Measurements from ENCODE around the gene CNTF.
A peak's percentile ranks its signal among the peaks of the same experiment; 100 is the strongest.
"Not testable (repeated sequence)": the region's sequence is repeated elsewhere in the genome, so short reads cannot be mapped to it uniquely, and the experiment has no call there.

Gene CNTF

GRCh38 chr11:58622344-58622743, at the start of gene CNTF:
Gene CNTF, plus strand, starts transcription at chr11:58622665. Its CDS starts 88 bp downstream, at chr11:58622753.
- H3K9me3 ChIP-seq (ENCODE audit: control insufficient read depth, low read length), result no peaks in the 10 kb centered on the region
- H3K27me3 ChIP-seq (ENCODE audit: control insufficient read depth, insufficient read depth, low read length), result no peaks in the 10 kb centered on the region
- H3K9ac ChIP-seq (ENCODE audit: low read length), result no peak within 1 kb of the TSS
- H3K36me3 ChIP-seq (ENCODE audit: control insufficient read depth, insufficient read depth, low read length), result peaks cover 7% of the 10 kb centered on the region
- H3K4me1 ChIP-seq (ENCODE audit: control insufficient read depth, insufficient read depth, low read length), result no peaks in the 10 kb centered on the region
- no peak within 1 kb of the TSS for H3K4me3 ChIP-seq (ENCODE audit: low read length)

- H3K4me3 ChIP-seq (ENCODE audit: low read length); H3K36me3 ChIP-seq (ENCODE audit: control insufficient read depth, insufficient read depth, low read length); H3K27me3 ChIP-seq (ENCODE audit: control insufficient read depth, insufficient read depth, low read length); H3K9ac ChIP-seq (ENCODE audit: low read length); H3K9me3 ChIP-seq (ENCODE audit: control insufficient read depth, low read length): not testable (repeated sequence)
- H3K4me1 ChIP-seq (ENCODE audit: control insufficient read depth, insufficient read depth, low read length), result peaks cover 20% of the 10 kb centered on the region
Measured at GRCh38 chr11:58572906-58573305, 49.6 kb upstream of the CNTF start.

DNA sequence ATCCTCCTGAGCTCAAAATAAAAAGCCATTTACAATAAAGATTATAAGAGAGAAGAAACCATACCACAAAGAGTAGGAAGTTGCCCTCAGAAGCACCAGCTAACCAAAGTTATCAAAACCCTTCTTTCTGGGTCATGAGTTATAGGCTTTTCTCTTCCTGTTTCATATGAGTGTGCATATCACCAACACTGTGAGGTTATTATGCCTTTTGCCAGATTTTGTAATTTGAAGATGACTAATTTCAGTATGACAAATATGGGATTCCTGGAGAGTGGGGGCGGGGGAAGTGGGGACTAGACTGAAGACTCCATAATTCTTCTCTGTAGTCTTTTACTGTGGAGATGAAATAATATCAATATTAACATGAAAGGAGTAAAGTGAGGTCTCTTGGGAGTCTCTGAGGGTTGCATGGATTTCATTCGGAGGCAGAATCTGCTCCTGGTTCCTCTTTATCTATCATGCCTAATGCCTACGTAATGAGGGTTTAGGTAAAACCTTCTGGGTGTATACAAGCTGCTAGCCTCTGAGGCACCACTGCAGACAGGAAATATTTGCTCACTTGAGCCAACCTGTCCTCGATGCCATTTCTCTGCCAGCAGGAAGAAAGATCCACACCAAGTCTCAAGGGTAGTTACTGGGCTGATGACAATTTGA, 48.9 kb upstream of the CNTF start:
- peaks cover 20% of the 10 kb centered on the region for H3K4me1 ChIP-seq (ENCODE audit: control insufficient read depth, insufficient read depth, low read length)
- peak overlapping the region; percentile 17 for H3K4me3 ChIP-seq (ENCODE audit: low read length)
- H3K27me3 ChIP-seq (ENCODE audit: control insufficient read depth, insufficient read depth, low read length), result no peaks in the 10 kb centered on the region
- H3K9me3 ChIP-seq (ENCODE audit: control insufficient read depth, low read length), result no peaks in the 10 kb centered on the region
- no peaks in the 10 kb centered on the region for H3K36me3 ChIP-seq (ENCODE audit: control insufficient read depth, insufficient read depth, low read length)
- peak overlapping the region; percentile 27 for H3K9ac ChIP-seq (ENCODE audit: low read length)

GRCh38 chr11:58574881-58575280, 47.6 kb upstream of the CNTF start:
- Histone ChIP-seq H3K36me3 (ENCODE audit: control insufficient read depth, insufficient read depth, low read length) (no peaks in the 10 kb centered on the region), H3K9me3 (ENCODE audit: control insufficient read depth, low read length) (no peaks in the 10 kb centered on the region), H3K27me3 (ENCODE audit: control insufficient read depth, insufficient read depth, low read length) (no peaks in the 10 kb centered on the region), H3K4me3 (ENCODE audit: low read length) (no peak overlapping the region), H3K4me1 (ENCODE audit: control insufficient read depth, insufficient read depth, low read length) (peaks cover 20% of the 10 kb centered on the region), H3K9ac (ENCODE audit: low read length) (no peak overlapping the region)

GRCh38 chr11:58575377-58576020, 47.0 kb upstream of the CNTF start, which contains the start of gene LPXN:
Gene LPXN, minus strand, starts transcription at chr11:58575856. Its CDS starts 84 bp downstream, at chr11:58575772.
- Histone ChIP-seq H3K4me3 (ENCODE audit: low read length) (no peak within 1 kb of the TSS), H3K27me3 (ENCODE audit: control insufficient read depth, insufficient read depth, low read length) (no peaks in the 10 kb centered on the region), H3K4me1 (ENCODE audit: control insufficient read depth, insufficient read depth, low read length) (peaks cover 20% of the 10 kb centered on the region), H3K9me3 (ENCODE audit: control insufficient read depth, low read length) (no peaks in the 10 kb centered on the region), H3K9ac (ENCODE audit: low read length) (peak within 1 kb of the TSS; percentile 99), H3K36me3 (ENCODE audit: control insufficient read depth, insufficient read depth, low read length) (no peaks in the 10 kb centered on the region)

- Histone ChIP-seq H3K9me3 (ENCODE audit: control insufficient read depth, low read length) (no peaks in the 10 kb centered on the region), H3K27me3 (ENCODE audit: control insufficient read depth, insufficient read depth, low read length) (no peaks in the 10 kb centered on the region), H3K4me3 (ENCODE audit: low read length) (peak overlapping the region; percentile 83), H3K9ac (ENCODE audit: low read length) (peak overlapping the region; percentile 99), H3K4me1 (ENCODE audit: control insufficient read depth, insufficient read depth, low read length) (peaks cover 20% of the 10 kb centered on the region), H3K36me3 (ENCODE audit: control insufficient read depth, insufficient read depth, low read length) (no peaks in the 10 kb centered on the region)
Measured at GRCh38 chr11:58576887-58577471, 45.5 kb upstream of the CNTF start.

GRCh38 chr11:58577555-58578135, 44.8 kb upstream of the CNTF start:
- Histone ChIP-seq H3K9me3 (ENCODE audit: control insufficient read depth, low read length) (no peaks in the 10 kb centered on the region), H3K4me3 (ENCODE audit: low read length) (peak overlapping the region; percentile 83), H3K36me3 (ENCODE audit: control insufficient read depth, insufficient read depth, low read length) (no peaks in the 10 kb centered on the region), H3K27me3 (ENCODE audit: control insufficient read depth, insufficient read depth, low read length) (no peaks in the 10 kb centered on the region), H3K4me1 (ENCODE audit: control insufficient read depth, insufficient read depth, low read length) (peaks cover 20% of the 10 kb centered on the region), H3K9ac (ENCODE audit: low read length) (peak overlapping the region; percentile 99)

DNA sequence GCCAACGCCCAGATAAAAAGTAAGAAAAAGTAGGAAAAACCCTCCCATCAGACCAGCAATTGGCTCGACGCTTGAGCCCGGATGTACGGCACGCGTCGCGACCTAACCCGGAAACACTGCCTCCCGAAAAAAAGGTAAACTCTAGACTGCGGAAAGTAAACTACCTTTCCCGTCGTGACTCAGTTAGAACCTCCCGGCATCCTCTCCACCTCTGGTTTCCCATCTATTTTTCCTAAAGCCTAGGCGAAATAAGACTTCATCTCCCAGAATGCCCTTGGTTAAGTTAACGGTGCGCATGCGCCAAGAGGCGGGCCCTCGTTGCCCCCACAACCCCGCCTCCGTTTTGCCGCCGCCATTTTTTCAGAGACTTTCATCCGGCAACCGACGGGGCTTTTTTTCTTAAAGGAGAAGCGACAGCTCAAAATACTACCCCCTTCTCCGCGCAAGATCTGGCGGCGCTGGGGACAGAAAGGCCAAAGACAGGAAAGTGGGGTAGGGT, 44.3 kb upstream of the CNTF start:
- H3K9ac ChIP-seq (ENCODE audit: low read length), result peak overlapping the region; percentile 99
- no peaks in the 10 kb centered on the region for H3K36me3 ChIP-seq (ENCODE audit: control insufficient read depth, insufficient read depth, low read length)
- peak overlapping the region; percentile 94 for H3K4me3 ChIP-seq (ENCODE audit: low read length)
- H3K9me3 ChIP-seq (ENCODE audit: control insufficient read depth, low read length), result no peaks in the 10 kb centered on the region
- H3K4me1 ChIP-seq (ENCODE audit: control insufficient read depth, insufficient read depth, low read length), result peaks cover 20% of the 10 kb centered on the region
- no peaks in the 10 kb centered on the region for H3K27me3 ChIP-seq (ENCODE audit: control insufficient read depth, insufficient read depth, low read length)

DNA sequence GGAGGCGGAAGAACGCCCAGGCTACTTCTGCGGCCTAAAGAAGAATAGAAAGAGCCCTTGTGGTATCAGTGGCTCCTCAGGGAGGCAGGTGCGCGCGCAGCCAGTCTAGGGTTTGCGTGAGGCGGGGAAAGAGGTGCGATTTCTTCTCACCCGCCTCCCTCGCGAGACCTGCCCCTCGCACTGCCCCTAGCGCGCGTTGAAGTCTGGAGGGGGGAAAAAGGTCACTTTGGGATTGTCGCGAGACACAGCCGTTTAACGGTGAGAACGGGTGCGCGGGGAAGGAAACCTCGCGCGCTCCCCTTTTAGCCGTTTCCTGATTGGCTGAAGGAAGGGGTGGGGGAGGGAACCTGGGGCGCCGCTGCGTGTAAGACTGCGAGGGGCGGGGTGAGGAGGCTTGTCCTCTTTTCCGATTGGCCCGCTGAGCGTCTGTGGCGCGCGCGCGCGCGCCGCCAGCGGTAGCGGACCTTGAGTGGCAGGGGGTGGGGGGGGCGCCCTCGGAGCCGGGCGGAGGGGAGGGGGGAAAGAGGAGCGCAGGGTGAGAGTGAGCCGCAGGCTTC, 43.8 kb upstream of the CNTF start, which contains the start of gene ZFP91:
TSS of gene ZFP91 (plus strand) at position 429 of the 557 bp plus-strand sequence. CDS start 219 bp downstream, outside the sequence.
- no peaks in the 10 kb centered on the region for H3K9me3 ChIP-seq (ENCODE audit: control insufficient read depth, low read length)

DNA sequence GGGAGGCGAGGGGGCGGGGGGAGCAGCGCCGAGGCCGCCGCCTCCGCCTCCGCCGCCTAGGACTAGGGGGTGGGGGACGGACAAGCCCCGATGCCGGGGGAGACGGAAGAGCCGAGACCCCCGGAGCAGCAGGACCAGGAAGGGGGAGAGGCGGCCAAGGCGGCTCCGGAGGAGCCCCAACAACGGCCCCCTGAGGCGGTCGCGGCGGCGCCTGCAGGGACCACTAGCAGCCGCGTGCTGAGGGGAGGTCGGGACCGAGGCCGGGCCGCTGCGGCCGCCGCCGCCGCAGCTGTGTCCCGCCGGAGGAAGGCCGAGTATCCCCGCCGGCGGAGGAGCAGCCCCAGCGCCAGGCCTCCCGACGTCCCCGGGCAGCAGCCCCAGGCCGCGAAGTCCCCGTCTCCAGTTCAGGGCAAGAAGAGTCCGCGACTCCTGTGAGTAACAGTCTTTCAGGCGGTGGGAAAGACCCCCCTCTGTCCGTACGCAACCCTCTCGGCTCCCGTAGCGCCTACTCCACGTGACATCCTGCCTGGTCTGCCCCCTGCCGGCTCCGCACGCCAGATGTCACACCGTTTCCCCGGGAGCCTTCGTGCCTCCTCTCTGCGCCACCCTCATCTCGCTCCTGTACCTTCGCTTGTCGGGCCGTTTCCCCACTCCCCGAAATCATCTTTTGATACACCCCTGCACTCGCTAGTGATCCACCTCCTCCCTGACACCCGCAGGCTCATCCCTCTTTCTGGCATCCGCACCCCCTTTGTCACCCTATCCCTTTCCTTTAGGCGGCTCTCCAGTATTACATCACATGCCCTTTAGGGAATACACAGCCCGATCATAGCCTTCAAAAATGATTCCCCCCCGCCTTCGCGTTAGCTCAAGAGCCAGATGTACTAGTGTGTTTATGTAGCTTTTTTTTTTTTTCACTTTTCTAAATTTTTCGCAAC, 43.0 kb upstream of the CNTF start:
- H3K9me3 ChIP-seq (ENCODE audit: control insufficient read depth, low read length), result no peaks in the 10 kb centered on the region

More for the DNA sequence above, 43.8 kb upstream of the CNTF start, which contains the start of gene ZFP91:
- H3K4me1 ChIP-seq (ENCODE audit: control insufficient read depth, insufficient read depth, low read length), result peaks cover 15% of the 10 kb centered on the region
- peak within 1 kb of the TSS; percentile 99 for H3K9ac ChIP-seq (ENCODE audit: low read length)
- no peaks in the 10 kb centered on the region for H3K27me3 ChIP-seq (ENCODE audit: control insufficient read depth, insufficient read depth, low read length)
- peak within 1 kb of the TSS; percentile 94 for H3K4me3 ChIP-seq (ENCODE audit: low read length)
- H3K36me3 ChIP-seq (ENCODE audit: control insufficient read depth, insufficient read depth, low read length), result no peaks in the 10 kb centered on the region

DNA sequence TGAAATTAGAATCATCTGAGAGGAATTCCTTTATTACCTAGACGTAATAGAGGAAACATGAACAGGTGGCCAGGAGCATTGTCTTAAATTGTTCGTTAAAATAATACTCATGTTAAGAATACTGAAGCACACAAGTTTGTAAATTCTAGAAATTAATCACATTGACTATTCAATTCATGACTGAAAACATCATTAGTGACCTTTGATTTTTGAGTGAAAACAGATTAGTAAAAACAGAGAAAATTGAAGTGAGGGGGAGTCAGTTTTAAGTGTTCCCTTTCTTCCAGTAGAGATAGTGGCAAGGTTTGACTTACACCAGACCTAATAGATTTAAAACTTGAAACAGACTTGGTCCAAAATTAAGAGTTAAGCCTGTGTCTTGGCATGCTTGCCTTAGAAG, 42.2 kb upstream of the CNTF start:
- no peak overlapping the region for H3K4me3 ChIP-seq (ENCODE audit: low read length)

More for the DNA sequence above, 43.0 kb upstream of the CNTF start:
- Histone ChIP-seq H3K4me1 (ENCODE audit: control insufficient read depth, insufficient read depth, low read length) (peaks cover 12% of the 10 kb centered on the region), H3K36me3 (ENCODE audit: control insufficient read depth, insufficient read depth, low read length) (no peaks in the 10 kb centered on the region), H3K27me3 (ENCODE audit: control insufficient read depth, insufficient read depth, low read length) (no peaks in the 10 kb centered on the region), H3K9ac (ENCODE audit: low read length) (peak overlapping the region; percentile 96), H3K4me3 (ENCODE audit: low read length) (peak overlapping the region; percentile 60)

More for the DNA sequence above, 42.2 kb upstream of the CNTF start:
- Histone ChIP-seq H3K9me3 (ENCODE audit: control insufficient read depth, low read length) (no peaks in the 10 kb centered on the region), H3K27me3 (ENCODE audit: control insufficient read depth, insufficient read depth, low read length) (no peaks in the 10 kb centered on the region), H3K36me3 (ENCODE audit: control insufficient read depth, insufficient read depth, low read length) (no peaks in the 10 kb centered on the region), H3K4me1 (ENCODE audit: control insufficient read depth, insufficient read depth, low read length) (peaks cover 12% of the 10 kb centered on the region), H3K9ac (ENCODE audit: low read length) (peak overlapping the region; percentile 96)
